Activated T-helper 17 cell treated with anti-CD3 and anti-CD28 coated beads, Interleukin-2, amount 50 U/mL, for 72 hours (primary cell): ENCODE measurements around the gene SCGN. TPM values are rescaled to one million over a fixed set of nuclear protein-coding genes. Genes with fewer than 3 reads are reported as not detected.

Experiments used
- ATAC-seq: fragments of 150-1000 bp; cut with Tn5 transposase; replicated peaks from 2 replicates; pipeline ENCODE4 v1.10.0; 2021; ENCODE audit warnings: mild to moderate bottlenecking, moderate library complexity
- H3K27ac Mint-ChIP-seq: one replicate; pipeline ENCODE4 v1.8.0; 2022; ENCODE audit warnings: mixed read lengths
- H3K27me3 Mint-ChIP-seq: one replicate; pipeline ENCODE4 v1.8.0; 2022; ENCODE audit warnings: mixed read lengths
- H3K36me3 Mint-ChIP-seq: one replicate; pipeline ENCODE4 v1.8.0; 2022; ENCODE audit warnings: low read depth, mild to moderate bottlenecking, mixed read lengths
- H3K4me1 Mint-ChIP-seq: one replicate; pipeline ENCODE4 v1.8.0; 2022; ENCODE audit warnings: mixed read lengths
- H3K4me3 Mint-ChIP-seq: one replicate; pipeline ENCODE4 v1.8.0; 2022; ENCODE audit warnings: mild to moderate bottlenecking, mixed read lengths
- H3K9me3 Mint-ChIP-seq: one replicate; pipeline ENCODE4 v1.8.0; 2022; ENCODE audit warnings: mixed read lengths
- total RNA-seq, 2 donors: library from RNA; stranded (reverse); gene quantifications; one replicate each; pipeline ENCODE4 v1.2.3, GENCODE V29; 2022

SCGN gene
- total RNA-seq, 2 donors from 2014 or later, result not detected

DNA sequence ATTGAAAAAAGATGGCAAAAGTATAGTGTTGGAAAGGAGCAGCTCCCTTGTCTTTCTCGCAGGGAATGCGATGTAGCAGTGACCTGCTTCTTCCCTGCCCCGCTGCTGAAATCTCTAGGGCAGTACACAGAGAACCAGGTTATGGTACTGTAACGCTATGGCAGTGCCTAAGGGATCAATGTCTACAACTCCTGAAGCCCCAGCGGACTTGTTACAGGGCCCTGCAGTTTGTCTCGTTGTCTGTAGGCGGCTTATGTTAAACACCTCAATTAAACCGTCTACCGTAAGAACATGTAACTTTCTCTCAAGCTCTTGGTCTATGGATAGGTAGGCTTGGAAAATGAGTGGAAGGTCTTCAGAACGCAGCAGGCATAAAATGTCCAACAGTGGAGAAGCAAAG lies 57.7 kb downstream of the SCGN start:
- Mint-ChIP-seq H3K4me3 (no peak overlapping the region), H3K9me3 (no peaks in the 10 kb centered on the region), H3K36me3 (no peaks in the 10 kb centered on the region), H3K4me1 (no peaks in the 10 kb centered on the region), H3K27me3 (peaks cover 13% of the 10 kb centered on the region), H3K27ac (no peak overlapping the region)
- ATAC-seq, result no peak

DNA sequence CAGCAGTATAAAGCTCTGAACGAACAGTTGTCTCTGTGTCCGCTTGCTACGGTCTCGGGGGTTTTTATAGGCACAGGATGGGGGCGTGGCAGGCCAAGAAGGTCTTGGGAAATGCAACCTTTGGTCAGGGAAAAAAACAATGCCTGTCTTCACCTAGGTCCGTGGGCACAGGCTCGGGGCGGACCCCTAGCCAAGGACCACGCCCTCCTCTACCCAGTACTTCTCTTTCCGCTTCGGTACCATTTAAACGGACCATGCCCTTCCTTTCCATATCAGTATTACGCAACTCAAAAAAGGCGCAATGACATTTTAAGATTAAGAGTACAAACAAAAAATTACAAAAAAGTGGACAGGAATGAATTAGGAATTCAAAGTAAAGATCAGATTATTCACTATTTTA lies 58.3 kb downstream of the SCGN start:
- ATAC-seq, result no peak
- Mint-ChIP-seq H3K9me3 (no peaks in the 10 kb centered on the region), H3K4me1 (no peaks in the 10 kb centered on the region), H3K4me3 (no peak overlapping the region), H3K36me3 (no peaks in the 10 kb centered on the region), H3K27me3 (peaks cover 13% of the 10 kb centered on the region), H3K27ac (no peak overlapping the region)

DNA sequence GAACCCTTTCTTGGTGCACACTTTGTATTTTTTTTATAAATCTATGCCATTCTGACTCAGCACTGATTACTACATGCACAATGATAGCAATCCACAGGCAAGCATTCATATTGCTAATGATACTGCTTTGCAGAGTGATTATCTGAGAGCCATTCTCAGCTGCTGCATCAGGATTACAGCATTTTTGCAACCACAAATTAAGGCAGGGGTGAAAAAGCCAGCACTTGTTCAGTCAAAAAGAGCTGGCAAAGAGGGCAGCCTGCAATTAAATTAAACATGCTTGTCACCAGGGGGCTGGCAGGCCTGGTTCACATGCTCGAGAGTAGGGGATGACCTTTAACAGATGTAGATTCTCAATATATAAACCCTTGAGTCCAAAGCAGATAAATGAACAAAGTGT lies 61.8 kb downstream of the SCGN start:
- ATAC-seq, result no peak
- H3K27ac Mint-ChIP-seq, result no peak overlapping the region
- H3K36me3 Mint-ChIP-seq, result no peaks in the 10 kb centered on the region
- no peak overlapping the region for H3K4me3 Mint-ChIP-seq
- H3K9me3 Mint-ChIP-seq, result no peaks in the 10 kb centered on the region
- H3K27me3 Mint-ChIP-seq, result peaks cover 5% of the 10 kb centered on the region
- H3K4me1 Mint-ChIP-seq, result no peaks in the 10 kb centered on the region

DNA sequence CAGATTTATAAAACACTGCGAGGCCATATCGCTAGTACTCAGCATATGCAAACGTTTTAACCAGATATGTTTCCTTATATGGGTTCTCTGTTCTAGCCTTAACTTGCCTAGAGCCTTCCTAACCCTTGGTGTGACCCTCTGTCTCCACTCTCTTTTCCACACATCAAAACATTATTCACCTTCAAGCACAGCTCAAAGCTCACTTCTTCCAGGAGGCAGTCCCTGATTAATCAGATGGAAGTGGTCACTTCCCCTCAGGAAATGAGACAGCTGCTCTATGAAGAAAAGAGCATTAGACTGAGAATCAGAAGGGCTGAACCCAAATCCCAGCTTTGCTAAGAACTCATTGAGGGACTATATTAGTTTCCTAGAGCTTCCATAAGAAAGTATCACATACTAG lies 62.8 kb downstream of the SCGN start:
- no peak for ATAC-seq
- Mint-ChIP-seq H3K27me3 (peaks cover 5% of the 10 kb centered on the region), H3K27ac (no peak overlapping the region), H3K4me3 (no peak overlapping the region), H3K9me3 (no peaks in the 10 kb centered on the region), H3K36me3 (no peaks in the 10 kb centered on the region), H3K4me1 (no peaks in the 10 kb centered on the region)

DNA sequence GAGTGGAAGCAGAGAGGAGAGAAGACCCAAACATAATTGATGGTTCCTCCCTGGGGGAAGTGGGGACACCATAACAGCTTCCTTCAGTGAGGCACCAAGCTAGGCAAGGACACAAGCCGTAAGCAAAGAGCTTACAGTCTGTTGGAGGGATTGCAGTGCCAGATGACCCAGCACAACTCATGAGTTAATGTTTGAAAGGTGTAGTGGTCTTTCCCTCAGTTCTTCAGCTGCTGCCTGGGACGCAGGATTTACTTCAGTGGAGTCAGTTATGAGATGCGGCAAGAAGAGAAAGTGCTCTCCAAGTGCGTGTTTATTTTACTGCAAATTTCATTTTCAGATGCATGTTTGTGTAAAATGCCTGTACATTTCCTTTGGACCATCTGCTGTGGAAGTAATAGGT lies 63.8 kb downstream of the SCGN start:
- H3K9me3 Mint-ChIP-seq, result no peaks in the 10 kb centered on the region
- H3K4me1 Mint-ChIP-seq, result no peaks in the 10 kb centered on the region
- ATAC-seq, result no peak
- H3K4me3 Mint-ChIP-seq, result no peak overlapping the region
- H3K27me3 Mint-ChIP-seq, result peaks cover 7% of the 10 kb centered on the region
- no peaks in the 10 kb centered on the region for H3K36me3 Mint-ChIP-seq
- H3K27ac Mint-ChIP-seq, result no peak overlapping the region

DNA sequence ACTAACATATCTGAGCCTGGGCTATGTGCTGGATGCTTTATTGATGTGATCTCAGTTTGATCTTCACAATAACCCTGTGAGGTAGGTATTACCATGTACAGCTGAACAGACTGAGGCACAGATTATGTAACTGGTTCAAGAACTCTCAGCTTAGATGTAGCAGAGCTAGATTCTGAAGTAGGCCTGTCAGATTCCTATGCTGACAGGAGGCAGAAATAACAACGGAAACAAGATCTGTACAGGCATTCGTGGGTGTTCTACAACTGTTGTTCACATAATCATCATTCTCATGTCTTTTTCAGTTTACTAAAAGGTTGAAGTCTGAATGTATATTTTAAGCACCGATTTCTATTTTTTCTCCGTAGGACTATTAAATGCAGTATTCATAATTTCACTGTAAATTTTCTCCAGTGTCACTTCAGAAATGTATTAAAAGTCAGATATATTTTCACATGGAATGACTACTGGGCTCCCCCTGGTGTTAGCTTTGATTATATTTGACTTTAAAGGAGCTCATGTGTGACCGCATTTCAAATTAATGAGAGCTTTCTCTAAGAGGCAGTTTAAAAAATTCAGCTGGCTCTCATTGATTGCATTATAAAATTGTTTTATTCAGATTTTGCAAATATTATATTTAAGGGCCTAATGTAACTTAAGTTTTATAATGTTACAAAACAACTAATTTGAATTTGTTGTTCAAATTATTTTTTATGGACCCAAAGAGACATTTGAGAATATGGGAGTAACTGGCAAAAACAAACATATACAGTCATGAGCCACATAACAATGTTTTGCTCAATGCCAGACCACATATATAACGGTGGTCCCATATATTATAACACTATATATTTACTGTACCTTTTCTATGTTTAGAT lies 66.1 kb downstream of the SCGN start:
- H3K36me3 Mint-ChIP-seq, result no peaks in the 10 kb centered on the region
- H3K4me1 Mint-ChIP-seq, result no peaks in the 10 kb centered on the region
- no peak overlapping the region for H3K27ac Mint-ChIP-seq
- no peak overlapping the region for H3K4me3 Mint-ChIP-seq
- H3K27me3 Mint-ChIP-seq, result peaks cover 14% of the 10 kb centered on the region
- no peak for ATAC-seq
- no peaks in the 10 kb centered on the region for H3K9me3 Mint-ChIP-seq

DNA sequence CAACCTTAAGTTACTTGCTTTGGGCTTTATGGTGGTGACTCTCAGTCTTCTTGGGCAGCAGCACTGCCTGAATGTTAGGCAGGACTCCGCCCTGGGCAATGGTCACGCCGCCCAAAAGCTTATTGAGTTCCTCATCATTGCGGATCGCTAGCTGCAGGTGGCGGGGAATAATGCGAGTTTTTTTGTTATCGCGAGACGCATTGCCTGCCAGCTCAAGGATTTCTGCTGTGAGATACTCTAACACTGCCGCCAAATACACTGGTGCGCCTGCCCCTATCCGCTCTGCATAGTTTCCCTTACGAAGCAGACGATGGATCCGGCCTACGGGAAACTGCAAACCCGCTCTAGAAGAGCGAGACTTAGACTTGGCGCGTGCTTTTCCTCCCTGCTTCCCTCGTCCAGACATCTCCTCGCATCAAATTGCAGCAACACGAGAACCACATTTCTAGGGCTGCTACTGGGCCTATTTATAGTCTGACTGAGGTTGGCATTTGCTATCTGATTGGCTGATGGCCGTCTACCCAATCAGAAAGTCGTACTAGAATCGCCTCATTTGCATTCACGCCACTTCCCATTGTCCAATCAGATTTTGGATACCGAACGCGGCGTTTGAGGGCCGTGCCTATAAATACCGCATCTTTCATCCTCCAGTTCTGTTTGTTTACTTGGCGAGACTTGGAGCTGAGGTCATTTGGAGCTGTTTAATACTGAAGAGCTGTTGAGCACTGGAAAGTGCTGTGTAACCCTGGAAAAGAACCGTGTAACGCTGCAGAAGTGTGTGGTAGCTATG lies 74.3 kb downstream of the SCGN start:
- Mint-ChIP-seq H3K4me1 (no peaks in the 10 kb centered on the region), H3K4me3 (no peak overlapping the region)

DNA sequence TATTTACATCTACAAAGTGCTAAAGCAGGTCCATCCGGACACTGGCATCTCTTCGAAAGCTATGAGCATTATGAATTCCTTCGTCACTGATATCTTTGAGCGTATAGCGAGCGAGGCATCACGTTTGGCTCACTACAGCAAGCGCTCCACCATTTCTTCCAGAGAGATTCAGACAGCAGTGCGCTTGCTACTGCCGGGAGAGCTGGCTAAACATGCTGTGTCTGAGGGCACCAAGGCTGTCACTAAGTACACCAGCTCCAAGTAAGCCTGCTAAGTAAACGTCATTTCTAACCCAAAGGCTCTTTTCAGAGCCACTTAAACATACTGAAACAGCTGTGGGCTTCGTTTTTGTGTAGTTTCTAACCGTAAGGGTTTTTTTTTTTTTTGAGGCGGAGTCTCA lies 75.0 kb downstream of the SCGN start:
- Mint-ChIP-seq H3K27me3 (peaks cover 25% of the 10 kb centered on the region), H3K36me3 (no peaks in the 10 kb centered on the region), H3K4me3 (no peak overlapping the region), H3K9me3 (no peaks in the 10 kb centered on the region), H3K27ac (no peak overlapping the region), H3K4me1 (no peaks in the 10 kb centered on the region)
- no peak for ATAC-seq

More for the DNA sequence above, 74.3 kb downstream of the SCGN start:
- ATAC-seq, result no peak
- Mint-ChIP-seq H3K27me3 (peaks cover 21% of the 10 kb centered on the region), H3K36me3 (no peaks in the 10 kb centered on the region), H3K27ac (no peak overlapping the region), H3K9me3 (no peaks in the 10 kb centered on the region)

DNA sequence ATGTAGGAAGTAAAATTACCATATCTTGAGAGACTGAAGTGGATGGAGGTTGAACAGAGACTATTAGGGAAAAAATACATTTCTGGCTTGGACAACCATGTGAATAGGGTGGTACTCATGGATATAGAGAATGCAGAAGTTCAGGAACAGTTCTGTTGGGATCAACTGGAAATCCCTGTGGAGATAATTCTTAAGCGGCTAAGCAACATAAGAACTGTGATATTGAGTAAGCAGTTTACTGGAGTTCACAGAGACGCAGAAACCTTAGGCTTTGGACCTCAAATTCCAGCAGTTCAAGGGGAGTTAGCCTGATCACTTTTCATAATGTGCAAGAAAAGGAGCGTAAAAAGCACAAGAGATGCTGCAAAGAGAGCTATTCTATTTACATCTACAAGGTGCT lies 78.9 kb downstream of the SCGN start:
- Mint-ChIP-seq H3K9me3 (no peaks in the 10 kb centered on the region), H3K27me3 (peaks cover 35% of the 10 kb centered on the region)

DNA sequence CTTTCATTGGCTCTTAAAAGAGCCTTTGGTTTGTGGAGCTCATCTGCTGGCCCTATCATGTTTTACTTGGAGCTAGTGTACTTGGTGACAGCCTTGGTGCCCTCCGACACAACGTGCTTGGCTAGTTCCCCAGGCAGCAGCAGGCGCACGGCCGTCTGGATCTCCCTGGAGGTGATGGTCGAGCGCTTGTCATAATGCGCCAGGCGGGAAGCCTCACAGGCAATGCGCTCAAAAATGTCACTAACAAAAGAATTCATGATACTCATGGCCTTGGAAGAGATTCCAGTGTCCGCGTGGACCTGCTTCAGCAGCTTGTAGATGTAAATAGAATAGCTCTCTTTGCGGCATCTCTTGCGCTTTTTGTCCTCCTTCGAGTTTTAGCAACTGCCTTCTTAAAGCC lies 79.7 kb downstream of the SCGN start:
- Mint-ChIP-seq H3K4me1 (no peaks in the 10 kb centered on the region), H3K36me3 (no peaks in the 10 kb centered on the region), H3K27me3 (peaks cover 40% of the 10 kb centered on the region), H3K27ac (no peak overlapping the region), H3K9me3 (no peaks in the 10 kb centered on the region), H3K4me3 (no peak overlapping the region)
- ATAC-seq, result no peak

More for the DNA sequence above, 78.9 kb downstream of the SCGN start:
- no peaks in the 10 kb centered on the region for H3K36me3 Mint-ChIP-seq
- H3K4me3 Mint-ChIP-seq, result no peak overlapping the region
- no peak overlapping the region for H3K27ac Mint-ChIP-seq
- ATAC-seq, result no peak
- no peaks in the 10 kb centered on the region for H3K4me1 Mint-ChIP-seq

DNA sequence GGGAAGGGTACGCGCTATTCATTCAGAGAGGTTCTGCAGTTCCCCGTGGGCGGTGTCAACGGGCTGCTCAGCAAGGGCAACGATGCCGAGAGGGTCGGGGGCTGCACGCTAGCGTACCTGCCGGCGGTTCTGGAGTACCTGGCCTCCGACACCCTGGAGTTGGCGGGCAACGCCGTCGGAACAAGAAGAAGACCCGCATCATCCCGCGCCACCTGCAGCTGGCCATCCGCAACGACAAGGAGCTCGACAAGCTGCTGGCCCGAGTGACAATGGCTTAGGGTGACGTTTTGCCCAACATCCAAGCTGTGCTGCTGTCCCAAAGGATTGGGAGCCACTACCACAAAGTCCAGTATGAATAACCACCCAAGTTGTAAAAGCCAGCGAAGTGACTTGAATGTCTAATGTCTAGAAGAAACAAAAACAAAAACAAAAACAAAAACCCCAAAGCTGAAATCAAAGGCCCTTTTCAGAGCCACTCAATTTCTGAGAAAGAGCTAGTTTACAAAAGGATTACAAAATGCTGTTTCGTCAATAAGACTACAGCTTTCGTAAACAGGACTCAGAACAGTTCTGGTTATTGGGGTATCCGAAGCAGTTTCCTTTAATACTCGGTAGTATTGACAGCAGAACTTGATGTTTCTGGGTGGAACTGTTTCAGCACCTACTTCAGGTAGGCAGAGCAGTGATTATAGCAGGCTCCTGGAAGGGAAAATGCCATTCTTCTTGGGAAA lies 80.6 kb downstream of the SCGN start:
- Mint-ChIP-seq H3K4me3 (no peak overlapping the region), H3K27me3 (peaks cover 43% of the 10 kb centered on the region), H3K27ac (no peak overlapping the region), H3K36me3 (no peaks in the 10 kb centered on the region), H3K4me1 (no peaks in the 10 kb centered on the region), H3K9me3 (no peaks in the 10 kb centered on the region)
- no peak for ATAC-seq

DNA sequence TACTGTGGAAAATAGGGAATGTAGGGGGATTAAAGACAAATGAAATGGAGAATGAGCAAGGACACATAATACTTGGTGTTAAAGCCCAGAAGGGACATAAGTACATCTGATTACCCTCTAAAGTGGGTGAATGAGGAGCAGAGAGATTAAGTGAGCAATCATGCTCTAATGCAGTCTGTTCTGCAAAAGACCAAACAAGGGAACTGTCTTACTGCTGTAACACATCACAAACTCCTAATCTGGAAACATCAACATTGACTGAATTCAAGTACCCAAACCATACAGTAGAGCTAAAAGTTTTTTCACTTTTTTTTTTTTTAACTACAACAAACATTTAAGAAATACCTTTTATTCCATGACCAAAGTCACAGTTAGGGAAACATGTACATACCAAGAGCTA lies 83.2 kb downstream of the SCGN start:
- H3K9me3 Mint-ChIP-seq, result no peaks in the 10 kb centered on the region
- no peak for ATAC-seq
- H3K27me3 Mint-ChIP-seq, result peaks cover 46% of the 10 kb centered on the region
- no peaks in the 10 kb centered on the region for H3K36me3 Mint-ChIP-seq
- H3K4me1 Mint-ChIP-seq, result no peaks in the 10 kb centered on the region
- no peak overlapping the region for H3K27ac Mint-ChIP-seq
- H3K4me3 Mint-ChIP-seq, result no peak overlapping the region

DNA sequence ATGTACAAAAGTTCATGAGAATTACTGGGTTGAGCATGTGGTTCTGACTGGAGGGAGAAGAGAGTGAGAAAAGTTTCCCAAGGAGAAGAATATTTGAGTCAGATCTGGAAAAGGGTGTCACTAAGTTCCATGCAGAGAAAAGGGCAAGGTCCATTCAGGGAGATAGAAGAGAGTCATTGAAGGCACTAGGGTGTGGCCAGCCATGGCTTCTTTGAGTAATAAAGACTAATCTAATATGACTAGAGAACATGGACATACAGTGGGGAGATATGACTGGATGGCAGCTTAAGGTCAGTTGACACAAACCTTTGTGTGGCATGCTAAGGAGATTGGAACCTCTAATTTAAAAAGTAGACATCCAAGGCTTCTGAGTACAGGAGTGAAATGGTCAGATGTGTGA lies 91.9 kb downstream of the SCGN start:
- Mint-ChIP-seq H3K36me3 (no peaks in the 10 kb centered on the region), H3K27ac (no peak overlapping the region), H3K4me3 (no peak overlapping the region), H3K4me1 (no peaks in the 10 kb centered on the region), H3K9me3 (no peaks in the 10 kb centered on the region), H3K27me3 (peaks cover 7% of the 10 kb centered on the region)
- no peak for ATAC-seq

DNA sequence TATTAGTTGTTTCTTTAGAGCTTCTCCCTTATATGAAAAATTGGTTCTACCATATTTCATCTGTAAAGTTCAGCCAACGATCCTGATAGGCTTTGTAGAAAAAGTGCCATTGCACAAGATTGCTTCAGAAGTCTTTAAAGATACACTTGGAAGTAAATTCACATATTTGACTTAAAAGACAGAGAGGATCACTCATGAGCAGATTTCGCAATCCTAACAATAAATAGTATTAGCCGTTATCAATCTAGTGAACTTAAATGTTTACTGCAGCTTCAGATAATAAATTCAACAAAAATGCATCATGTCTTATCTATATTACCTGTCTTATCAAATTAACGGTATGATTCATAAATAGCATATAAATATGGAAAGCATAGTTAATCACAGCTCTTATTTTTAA lies 93.8 kb downstream of the SCGN start:
- ATAC-seq, result no peak
- Mint-ChIP-seq H3K36me3 (no peaks in the 10 kb centered on the region), H3K4me3 (no peak overlapping the region), H3K27me3 (peaks cover 3% of the 10 kb centered on the region), H3K9me3 (no peaks in the 10 kb centered on the region), H3K4me1 (no peaks in the 10 kb centered on the region), H3K27ac (no peak overlapping the region)
